IMR-90 (cell line): ENCODE data around the gene AIMP1. TPM values are rescaled to one million over a fixed set of nuclear protein-coding genes. Genes with fewer than 3 reads are reported as not detected.
"Not testable (repeated sequence)": the region's sequence is repeated elsewhere in the genome, so short reads cannot be mapped to it uniquely, and the experiment has no call there.

ENCODE experiments used
- ATAC-seq: fragments of 200-7000 bp; cut with Tn5 transposase; 2 replicates; pipeline ENCODE4 v1.9.1; 2020; ENCODE audit warnings: low read depth, mild to moderate bottlenecking, moderate library complexity
- BruUV-seq: library from RNA; stranded (reverse); fragments of 400-500 nt; replicated peaks from 2 replicates; lab custom pipeline; 2021; lab: Mats Ljungman, UMichigan
- CTCF ChIA-PET: fragments of 300-600 bp; formaldehyde crosslinking; extraction: SDS; loops from one replicate; lab custom pipeline; 2021; ENCODE audit warnings: antibody characterized with exemption; lab: Yijun Ruan, JAX
- POLR2A ChIA-PET: fragments of 300-600 bp; sonication (Branson Sonifier 250); formaldehyde crosslinking; loops from one replicate; lab custom pipeline; 2022; ENCODE audit warnings: antibody characterized with exemption; ENCODE audit not compliant: unreplicated experiment; lab: Charles Lee
- DNase-seq: peaks from one replicate; pipeline ENCODE4 v3.0.0; 2013
- H2AFZ ChIP-seq: replicated peaks from 2 replicates; pipeline ENCODE3; 2013; ENCODE audit warnings: low read length, mild to moderate bottlenecking; ENCODE audit not compliant: poor library complexity
- H2AK5ac ChIP-seq: 2 replicates; pipeline ENCODE4 v1.6.1; 2013; ENCODE audit warnings: low read depth, low read length, inconsistent platforms
- H2AK9ac ChIP-seq: replicated peaks from 2 replicates; pipeline ENCODE3; 2013; ENCODE audit warnings: mild to moderate bottlenecking, low read depth, low read length, moderate library complexity; ENCODE audit not compliant: poor library complexity
- H2BK120ac ChIP-seq: 2 replicates; pipeline ENCODE4 v1.6.1; 2013; ENCODE audit warnings: low read depth, low read length, inconsistent platforms
- H2BK15ac ChIP-seq: 3 replicates; pipeline ENCODE4 v1.6.1; 2013; ENCODE audit warnings: low read depth, low read length, inconsistent platforms
- H2BK20ac ChIP-seq: 2 replicates; pipeline ENCODE4 v1.6.1; 2013; ENCODE audit warnings: low read depth, mild to moderate bottlenecking, inconsistent platforms, low read length, moderate library complexity
- H2BK5ac ChIP-seq: 2 replicates; pipeline ENCODE4 v1.6.1; 2013; ENCODE audit warnings: mild to moderate bottlenecking, low read depth, low read length, inconsistent platforms; ENCODE audit not compliant: poor library complexity, severe bottlenecking
- H3K14ac ChIP-seq: replicated peaks from 2 replicates; pipeline ENCODE4 v1.6.1; 2013; ENCODE audit warnings: low read depth, low read length, inconsistent platforms
- H3K18ac ChIP-seq: 2 replicates; pipeline ENCODE4 v1.6.1; 2013; ENCODE audit warnings: low read depth, low read length, control low read depth
- H3K23ac ChIP-seq: 2 replicates; pipeline ENCODE4 v1.6.1; 2013; ENCODE audit warnings: low read depth, low read length, inconsistent platforms
- H3K27ac ChIP-seq: 2 replicates; pipeline ENCODE4 v1.5.1; 2013; ENCODE audit warnings: mild to moderate bottlenecking, control low read depth, low read length; ENCODE audit not compliant: insufficient read depth
- H3K27me3 ChIP-seq: 2 replicates; pipeline ENCODE4 v1.6.1; 2013; ENCODE audit warnings: low read length; ENCODE audit not compliant: control insufficient read depth, insufficient read depth
- H3K36me3 ChIP-seq: 2 replicates; pipeline ENCODE4 v1.6.1; 2013; ENCODE audit warnings: low read length, mixed read lengths; ENCODE audit not compliant: control insufficient read depth, insufficient read depth
- H3K4ac ChIP-seq: 2 replicates; pipeline ENCODE4 v1.6.1; 2013; ENCODE audit warnings: low read depth, low read length, inconsistent platforms
- H3K4me1 ChIP-seq: 2 replicates; pipeline ENCODE4 v1.6.1; 2013; ENCODE audit warnings: low read length, mixed read lengths; ENCODE audit not compliant: control insufficient read depth, insufficient read depth
- H3K4me2 ChIP-seq: 2 replicates; pipeline ENCODE4 v1.6.1; 2013; ENCODE audit warnings: low read depth, mild to moderate bottlenecking, control low read depth, low read length, moderate library complexity
- H3K4me3 ChIP-seq: 2 replicates; pipeline ENCODE4 v1.5.1; 2013; ENCODE audit warnings: low read depth, mild to moderate bottlenecking, control low read depth, low read length, moderate library complexity; ENCODE audit not compliant: insufficient read depth
- H3K56ac ChIP-seq: 2 replicates; pipeline ENCODE4 v1.6.1; 2013; ENCODE audit warnings: low read length, inconsistent platforms; ENCODE audit not compliant: insufficient read depth; ENCODE audit errors: extremely low read depth
- H3K79me1 ChIP-seq, 2 experiments: 2 replicates each; pipeline ENCODE4 v1.6.1; 2013; ENCODE audit warnings: low read length in 2 of 2, inconsistent platforms in 1 of 2, low read depth in 1 of 2
- H3K9ac ChIP-seq: 2 replicates; pipeline ENCODE4 v1.6.1; 2013; ENCODE audit warnings: low read depth, low read length, control low read depth
- H3K9me1 ChIP-seq: 2 replicates; pipeline ENCODE4 v1.6.1; 2013; ENCODE audit warnings: low read length, inconsistent platforms; ENCODE audit not compliant: insufficient read depth
- H3K9me3 ChIP-seq: 2 replicates; pipeline ENCODE4 v1.6.1; 2013; ENCODE audit warnings: low read length; ENCODE audit not compliant: control insufficient read depth, insufficient read depth
- H4K20me1 ChIP-seq: 2 replicates; pipeline ENCODE4 v1.6.1; 2013; ENCODE audit warnings: low read length, inconsistent platforms; ENCODE audit not compliant: insufficient read depth
- H4K5ac ChIP-seq: 2 replicates; pipeline ENCODE4 v1.6.1; 2013; ENCODE audit warnings: mild to moderate bottlenecking, low read depth, low read length, control low read depth
- H4K8ac ChIP-seq, 2 experiments: 2 replicates each; pipeline ENCODE4 v1.6.1; 2013; ENCODE audit warnings: low read depth in 2 of 2, low read length in 2 of 2, control low read depth in 1 of 2, inconsistent platforms in 1 of 2
- H4K91ac ChIP-seq: 2 replicates; pipeline ENCODE4 v1.6.1; 2013; ENCODE audit warnings: low read depth, low read length, inconsistent platforms; ENCODE audit not compliant: insufficient read depth
- WGBS, 2 experiments: methylation state at CpG; one replicate each; pipeline versions ENCODE4 v1.1.5 to v1.1.7; 2013; ENCODE audit warnings: missing lambda C conversion rate in 2 of 2; ENCODE audit not compliant: insufficient read length in 1 of 2; ENCODE audit errors: extremely low coverage in 2 of 2; 5-methylcytosine and 5-hydroxymethylcytosine counted together
- dilution Hi-C: fragments of 300-500 bp; cut with HindIII; formaldehyde crosslinking; loops from one replicate; pipeline ENCODE4 v1.14.3; 2018; ENCODE audit warnings: low sequenced_read_pairs; ENCODE audit not compliant: unreplicated experiment
- in situ Hi-C: fragments of 300-500 bp; cut with MboI; formaldehyde crosslinking; loops from 3 replicates; pipeline ENCODE4 v1.14.3; 2019; ENCODE audit warnings: low sequenced_read_pairs, inconsistent platforms, mixed read lengths
- intact Hi-C: fragments of 100-400 bp; cut with micrococcal nuclease; formaldehyde crosslinking; loops from 2 replicates; pipeline ENCODE4 v1.10.0; 2022
- polyA plus RNA-seq, 3 experiments: library from polyadenylated mRNA; depleted of rRNA; stranded (reverse); fragments of >200 nt; gene quantifications; 2 replicates each; pipeline ENCODE4 v1.2.3, GENCODE V29; 2012; ENCODE audit warnings: low replicate concordance in 1 of 3
- total RNA-seq: library from RNA; depleted of rRNA; stranded (reverse); fragments of >200 nt; gene quantifications from 2 replicates; pipeline ENCODE4 v1.2.3, GENCODE V29; 2012; rRNA removed

The AIMP1 gene
- total and polyA plus RNA-seq, 2 of the 4 experiments (the other 2 are of a cell fraction), result 11.8 to 21.4 TPM

GRCh38 chr4:106398898-106399297, 82.5 kb downstream of the AIMP1 start:
- in situ Hi-C loops, H2BK15ac ChIP-seq, H4K5ac ChIP-seq, H3K9ac ChIP-seq, CTCF ChIA-PET, H3K9me3 ChIP-seq, H3K4me3 ChIP-seq, BruUV-seq, H3K4ac ChIP-seq, H3K14ac ChIP-seq, H2BK20ac ChIP-seq, ATAC-seq, H3K4me1 ChIP-seq, H3K56ac ChIP-seq, H3K9me1 ChIP-seq, intact Hi-C loops, H4K91ac ChIP-seq, H3K4me2 ChIP-seq, H4K20me1 ChIP-seq, POLR2A ChIA-PET, H3K36me3 ChIP-seq, DNase-seq, H2AFZ ChIP-seq, H4K8ac ChIP-seq, dilution Hi-C loops, H3K27me3 ChIP-seq, H2AK5ac ChIP-seq, H3K79me1 ChIP-seq, H3K18ac ChIP-seq, H2AK9ac ChIP-seq, H3K27ac ChIP-seq, H2BK120ac ChIP-seq, H3K23ac ChIP-seq, H2BK5ac ChIP-seq: not testable (repeated sequence)
- no CpG with 5 or more reads among the region's 4 CpGs for WGBS, 2 experiments

Other genes with a start within 250 kb of the AIMP1 start
- gene TBCK, start 341 bp upstream of the AIMP1 start, total RNA-seq, result 29.9 and 30.3 TPM in 2 replicates
- 10.2 and 10.7 TPM in 2 replicates for gene TBCK, start 341 bp upstream of the AIMP1 start, polyA plus RNA-seq (2012; rRNA removed)
- gene GIMD1, start 52.2 kb downstream of the AIMP1 start, total RNA-seq, result not detected in 2 replicates
- gene GIMD1, start 52.2 kb downstream of the AIMP1 start, polyA plus RNA-seq (2012; rRNA removed), result 0.07 TPM in 1 of 2 replicates, not detected in the other